Measurements from ENCODE around the gene C10orf95.
A peak's percentile ranks its signal among the peaks of the same experiment; 100 is the strongest.
"Not testable (repeated sequence)": the region's sequence is repeated elsewhere in the genome, so short reads cannot be mapped to it uniquely, and the experiment has no call there.

The C10orf95 gene, protein sequence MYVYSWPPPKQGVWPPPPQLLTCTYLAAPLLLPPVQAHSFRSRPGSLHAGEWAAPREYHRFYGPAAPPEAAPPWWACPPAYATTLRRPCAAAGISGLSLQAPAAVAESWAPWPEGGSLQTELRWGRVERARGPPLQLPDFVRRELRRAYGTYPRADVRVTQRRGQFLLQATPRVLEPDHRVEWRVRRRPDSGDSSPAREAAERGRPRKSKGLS

DNA sequence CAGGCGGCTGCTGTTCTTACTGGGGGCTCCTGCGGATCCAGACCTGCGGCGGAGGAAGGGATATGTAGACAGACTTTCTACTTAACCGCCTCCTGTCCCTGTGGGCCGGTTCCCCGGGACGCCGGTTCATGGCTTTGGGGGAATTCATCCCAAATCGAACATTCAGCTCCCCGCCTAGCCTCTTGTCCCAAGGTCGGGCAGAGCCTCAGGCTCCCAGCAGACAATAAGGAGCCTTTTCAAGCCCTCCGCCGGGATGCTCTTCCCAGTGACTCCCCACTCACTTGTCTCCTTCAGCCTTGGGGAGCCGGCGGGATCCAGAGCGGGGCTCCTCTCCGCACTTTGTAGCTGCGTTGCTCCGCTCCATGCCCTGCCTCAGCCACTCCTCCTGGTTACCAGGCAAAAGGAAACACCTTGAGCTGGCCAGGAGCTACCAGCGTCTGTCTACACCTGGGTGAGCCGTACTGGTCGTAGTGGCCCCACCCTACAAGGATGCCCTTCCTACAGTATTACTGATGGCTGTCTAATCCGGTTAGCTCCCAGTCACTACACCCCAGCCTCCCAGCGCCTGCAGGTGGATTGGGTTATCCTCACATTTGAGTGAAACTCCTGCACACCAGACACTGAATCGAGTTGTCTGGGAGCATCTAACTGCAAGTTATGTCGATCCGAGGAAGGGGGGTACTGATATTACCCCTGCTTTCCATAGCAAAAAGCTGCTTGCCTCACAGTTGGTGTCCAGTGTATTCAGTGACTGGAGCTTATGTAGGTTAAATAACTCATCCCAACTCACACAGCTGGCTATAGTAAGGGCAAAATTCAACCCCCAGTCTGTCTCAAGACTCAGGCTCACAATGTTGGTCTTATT, at the start of gene C10orf95:
TSS of gene C10orf95 (minus strand) at position 439 of the 865 bp plus-strand sequence. CDS start 450 bp downstream, outside the sequence.
- DNase-seq (peak; percentile 36), ATAC-seq (no peak)

GRCh38 chr10:102500686-102501085, 49.3 kb upstream of the C10orf95 start:
- DNase-seq, ATAC-seq: not testable (repeated sequence)

DNA sequence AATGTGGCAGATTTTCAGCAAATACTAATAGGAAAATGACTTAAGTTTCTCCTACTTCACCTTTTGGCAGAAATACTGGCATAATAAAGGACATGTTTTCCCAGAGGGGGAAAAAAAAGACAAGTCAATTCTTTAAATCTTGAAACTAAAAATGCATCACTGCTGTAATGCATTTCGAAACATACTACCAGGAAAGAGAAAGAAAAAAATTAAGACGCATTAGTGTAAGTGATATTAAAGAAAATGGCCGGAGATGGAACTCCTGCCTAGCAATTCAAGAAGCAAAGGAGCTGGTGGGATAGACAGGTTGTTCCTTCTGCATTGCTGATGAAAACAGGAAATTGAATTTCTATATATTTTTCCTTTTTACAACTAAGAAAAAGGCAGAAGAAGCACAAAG, 48.0 kb upstream of the C10orf95 start:
- ATAC-seq (no peak), DNase-seq (no peak)

- DNase-seq (no peak), ATAC-seq (no peak)
Measured at GRCh38 chr10:102497545-102497944, 46.2 kb upstream of the C10orf95 start.

GRCh38 chr10:102493771-102494170, 42.4 kb upstream of the C10orf95 start:
- DNase-seq (no peak), ATAC-seq (no peak)

- ATAC-seq, result no peak
- no peak for DNase-seq
Measured at GRCh38 chr10:102492983-102493382, 41.6 kb upstream of the C10orf95 start.

DNA sequence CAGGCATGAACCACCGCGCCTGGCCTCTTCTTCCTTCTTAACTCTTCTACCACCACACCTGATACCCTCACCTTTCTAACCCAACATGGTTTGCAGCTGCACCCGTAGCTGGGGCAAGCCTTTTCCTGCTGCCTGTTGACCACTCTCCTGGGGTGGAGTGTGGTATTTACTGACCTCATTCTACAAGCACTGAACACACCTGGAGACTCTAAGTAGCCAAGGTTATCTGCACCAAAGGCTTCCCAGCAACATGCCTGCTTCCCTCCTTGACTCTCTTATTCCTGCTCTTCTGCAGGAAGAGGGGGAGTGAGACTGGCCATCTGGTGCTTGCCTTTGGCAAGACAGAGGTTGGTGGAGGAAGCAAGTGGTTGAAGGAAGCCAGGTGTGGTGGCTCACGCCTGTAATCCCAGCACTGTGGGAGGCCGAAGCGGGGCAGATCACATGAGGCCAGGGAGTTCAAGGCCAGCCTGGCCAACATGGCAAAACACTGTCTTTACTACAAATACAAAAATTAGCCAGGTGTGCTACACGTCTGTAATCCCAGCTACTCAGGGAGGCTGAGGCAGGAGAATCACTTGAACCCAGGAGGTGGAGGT, 41.1 kb upstream of the C10orf95 start:
- no peak for DNase-seq
- ATAC-seq, result no peak

DNA sequence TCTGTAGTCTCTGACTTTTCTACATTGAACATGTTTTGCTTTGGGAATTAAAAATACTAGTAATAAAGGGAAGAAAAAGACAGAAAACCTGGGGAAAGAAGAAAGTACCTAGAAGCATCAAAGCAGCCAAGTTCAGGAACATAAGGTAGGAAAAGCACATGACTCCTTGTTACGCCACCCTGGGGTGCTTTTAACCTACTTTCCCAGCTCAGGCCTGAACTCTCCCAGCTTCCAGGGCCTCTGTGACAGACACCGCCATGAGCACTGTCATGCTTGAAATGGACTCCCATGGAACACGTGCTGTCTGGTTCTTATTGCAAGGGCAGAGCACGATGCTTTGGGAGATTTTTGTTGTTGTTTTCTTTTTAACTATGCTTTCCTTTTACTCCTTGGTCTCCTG, 39.8 kb upstream of the C10orf95 start:
- ATAC-seq (no peak), DNase-seq (no peak)

DNA sequence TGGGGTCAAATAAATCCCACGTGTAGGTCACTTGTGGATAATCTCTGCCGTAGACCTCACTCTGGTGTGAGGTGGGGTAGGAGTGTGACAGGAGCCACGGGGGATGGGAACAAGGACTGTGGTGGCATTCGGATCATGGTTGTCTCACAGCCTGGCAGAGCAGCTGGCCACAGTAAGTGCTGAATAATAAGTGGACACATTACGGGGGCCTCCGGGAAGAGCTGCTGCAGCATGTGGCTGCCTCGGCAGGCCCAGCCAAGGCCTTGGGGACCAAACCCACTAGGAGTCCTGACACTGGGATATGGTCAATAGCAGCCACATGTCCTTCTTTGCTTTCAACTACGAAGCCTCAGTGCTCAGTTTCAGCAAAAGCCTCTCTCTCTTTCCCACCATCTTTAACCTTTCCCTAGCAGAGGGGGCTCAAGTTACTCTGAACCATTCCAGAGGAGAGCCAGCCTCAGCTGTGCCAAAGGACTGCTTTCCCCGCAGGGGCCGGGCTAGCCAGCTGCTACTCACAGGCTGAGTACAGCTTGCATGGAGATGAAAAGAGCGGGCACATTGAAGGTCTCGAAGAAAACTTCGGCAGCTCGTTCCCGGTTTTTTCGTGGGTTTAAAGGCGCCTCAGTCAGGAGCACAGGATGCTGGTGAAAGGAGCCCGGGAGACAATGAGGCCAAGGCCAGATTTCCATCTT, 33.9 kb upstream of the C10orf95 start:
- DNase-seq, result no peak
- ATAC-seq, result no peak

- ATAC-seq (no peak), DNase-seq (no peak)
Measured at GRCh38 chr10:102484021-102484420, 32.7 kb upstream of the C10orf95 start.

DNA sequence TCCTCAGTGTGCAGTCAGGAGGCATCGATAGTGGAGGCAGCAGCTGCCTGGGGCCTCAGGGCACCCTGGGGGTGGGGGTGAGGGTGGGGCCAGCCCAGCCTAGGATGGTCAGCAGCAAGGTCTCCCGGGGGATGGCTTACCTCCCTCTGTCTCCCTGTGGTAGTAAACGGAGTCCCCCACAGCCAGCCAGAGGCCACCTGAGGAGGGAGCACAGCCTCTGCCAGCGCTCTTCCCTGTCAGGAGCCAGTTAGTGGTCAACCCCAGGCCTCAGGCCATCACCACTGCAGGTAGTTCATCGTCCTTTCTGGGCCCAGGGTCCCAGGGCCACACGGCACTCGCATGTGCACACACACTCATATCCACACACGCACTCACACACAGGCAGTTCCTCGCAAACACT, 29.1 kb upstream of the C10orf95 start:
- ATAC-seq (no peak), DNase-seq (no peak)

DNA sequence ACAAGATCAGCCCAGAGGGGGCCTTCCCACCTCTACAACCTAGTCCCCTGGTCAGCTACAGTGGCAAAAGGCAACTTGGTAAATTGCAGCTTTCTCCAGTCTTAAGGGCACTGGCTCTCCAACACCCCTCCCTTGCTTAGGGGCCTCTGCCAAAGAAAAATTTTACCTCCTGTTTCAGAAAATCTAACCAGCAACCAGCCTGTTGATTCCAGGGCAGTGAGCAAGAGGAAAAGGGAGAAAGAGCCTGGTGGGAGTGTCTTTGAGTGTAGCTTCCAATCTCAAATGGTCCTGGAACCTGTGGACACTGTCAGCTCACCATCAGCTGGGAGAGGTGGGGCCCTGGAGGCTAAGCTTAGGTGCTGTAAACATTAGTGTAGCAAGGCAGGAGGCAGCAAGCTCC, 28.3 kb upstream of the C10orf95 start:
- DNase-seq, result no peak
- ATAC-seq, result no peak

GRCh38 chr10:102476466-102477141, 25.3 kb upstream of the C10orf95 start:
- no peak for DNase-seq
- no peak for ATAC-seq

- DNase-seq (no peak), ATAC-seq (no peak)
Measured at GRCh38 chr10:102475451-102476040, 24.2 kb upstream of the C10orf95 start.

DNA sequence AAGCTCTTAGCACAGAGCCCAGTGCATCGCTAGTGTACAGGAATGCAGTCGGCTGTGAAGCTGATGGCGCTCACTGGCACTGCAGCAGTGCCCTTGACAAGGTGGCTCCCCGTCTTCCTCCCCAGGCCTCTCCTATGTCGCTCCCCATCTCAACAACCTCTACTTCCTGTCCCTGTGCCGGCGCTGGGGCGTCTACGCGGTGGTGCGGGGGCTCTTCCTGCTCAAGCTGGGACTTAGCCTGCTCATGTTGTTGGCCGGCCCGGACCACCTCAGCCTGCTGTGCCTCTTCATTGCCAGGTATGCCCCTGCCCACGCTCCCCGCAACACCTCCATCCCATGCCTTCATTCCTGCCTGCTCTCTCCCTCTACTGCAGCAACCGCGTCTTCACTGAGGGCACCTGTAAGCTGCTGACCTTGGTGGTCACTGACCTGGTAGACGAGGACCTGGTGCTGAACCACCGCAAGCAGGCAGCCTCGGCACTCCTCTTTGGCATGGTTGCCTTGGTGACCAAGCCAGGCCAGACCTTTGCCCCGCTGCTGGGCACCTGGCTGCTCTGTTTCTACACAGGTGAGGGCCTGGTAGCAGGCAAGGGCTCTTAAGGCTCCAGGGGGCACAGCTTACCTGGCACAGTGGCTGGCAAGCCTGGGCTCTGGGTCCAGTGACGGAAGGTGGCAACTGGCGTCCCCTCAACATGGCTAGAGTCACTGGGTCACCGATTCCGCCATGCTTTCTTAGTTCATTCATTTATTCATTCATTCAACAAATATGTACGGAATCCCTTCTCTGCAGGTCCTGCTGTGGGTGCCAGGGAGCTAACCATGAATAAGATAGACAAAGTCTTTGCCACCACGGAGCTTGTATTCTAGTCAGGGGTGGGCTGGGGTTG, 22.3 kb upstream of the C10orf95 start:
- ATAC-seq (peak; percentile 53), DNase-seq (no peak)

GRCh38 chr10:102470579-102471546, 19.5 kb upstream of the C10orf95 start:
- no peak for DNase-seq
- ATAC-seq, result no peak

DNA sequence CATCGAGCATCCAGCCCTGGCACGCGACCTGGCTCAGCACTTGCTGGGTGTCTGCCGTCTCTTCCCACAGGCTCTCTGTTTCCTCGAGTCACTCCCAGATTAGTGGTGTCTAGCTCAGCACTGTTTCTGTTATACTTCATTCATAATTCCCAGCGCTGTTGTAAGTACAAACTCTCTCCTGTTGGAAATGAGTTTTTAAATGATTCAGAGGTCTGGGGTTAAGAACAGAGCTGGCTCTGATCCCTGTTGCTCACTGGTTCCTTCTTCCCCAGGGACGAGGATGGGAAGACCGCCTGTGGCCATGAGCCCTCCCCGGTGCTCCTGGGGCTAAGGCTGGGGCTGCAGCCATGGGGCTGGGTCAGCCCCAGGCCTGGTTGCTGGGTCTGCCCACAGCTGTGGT, 17.3 kb upstream of the C10orf95 start:
- ATAC-seq, result no peak
- no peak for DNase-seq

- ATAC-seq, result no peak
Measured at GRCh38 chr10:102467971-102468438, 16.7 kb upstream of the C10orf95 start.

GRCh38 chr10:102467318-102467717, 16.0 kb upstream of the C10orf95 start:
- no peak for DNase-seq
- ATAC-seq, result no peak

More at GRCh38 chr10:102467971-102468438, 16.7 kb upstream of the C10orf95 start:
- no peak for DNase-seq
